ENCODE measurements around the gene CCNG2.

GRCh38 chr4:77113069-77113468, 43.9 kb upstream of the CCNG2 start:
- TF ChIP-seq CTCF (IDR thresholded peaks at IDR 0.05) (no peak), POLR2A (IDR thresholded peaks at IDR 0.05) (no peak)
